GM21526 (cell line): ENCODE measurements around the gene TIAM2.
"Not testable (repeated sequence)": the region's sequence is repeated elsewhere in the genome, so short reads cannot be mapped to it uniquely, and the experiment has no call there.

Experiments
- ATAC-seq: cut with Tn5 transposase; IDR thresholded peaks from one replicate; pipeline ENCODE4 v1.9.1; 2021; ENCODE audit warnings: moderate library complexity; ENCODE audit not compliant: unreplicated experiment, low FRiP score

Gene TIAM2

DNA sequence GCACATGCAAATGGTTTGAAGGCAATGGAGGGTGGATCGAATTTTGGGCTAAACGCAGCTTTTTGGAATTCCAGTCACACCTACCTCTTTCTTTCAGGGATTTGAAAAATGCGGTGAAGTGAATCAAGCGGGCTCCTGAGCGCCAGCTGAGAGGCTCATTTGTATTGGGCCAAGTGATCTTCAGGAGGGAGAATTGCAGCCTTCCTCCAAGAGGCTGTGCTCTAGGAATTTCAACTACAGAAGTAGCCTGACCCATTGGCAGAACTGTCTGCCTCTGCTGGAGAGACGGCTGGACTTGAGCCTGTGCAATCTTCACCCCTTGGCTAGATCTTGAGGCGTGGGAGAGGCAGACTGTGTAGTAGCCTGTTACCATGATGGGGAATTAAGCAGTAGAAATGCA is 5.7 kb upstream of the TIAM2 start:
- no peak for ATAC-seq

DNA sequence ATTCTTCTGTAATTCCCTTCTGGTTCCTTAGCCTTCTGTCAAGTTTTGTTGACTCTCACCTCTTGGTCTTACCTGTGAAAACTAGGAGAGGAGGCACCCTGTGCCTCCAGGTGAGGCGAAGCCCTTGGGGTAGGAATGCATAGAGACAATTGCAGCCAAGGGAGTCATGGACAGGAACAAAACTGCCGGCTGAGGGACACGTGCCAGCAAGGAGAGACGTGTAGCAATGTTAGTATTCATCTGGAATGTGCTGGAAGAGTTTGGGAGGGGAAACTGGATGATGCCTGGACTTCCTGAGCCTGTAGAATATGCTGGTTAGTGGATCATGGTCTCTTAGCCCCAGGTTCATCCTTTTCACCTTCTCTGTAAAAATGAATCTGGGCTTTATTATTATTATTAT is 3.9 kb upstream of the TIAM2 start:
- no peak for ATAC-seq

DNA sequence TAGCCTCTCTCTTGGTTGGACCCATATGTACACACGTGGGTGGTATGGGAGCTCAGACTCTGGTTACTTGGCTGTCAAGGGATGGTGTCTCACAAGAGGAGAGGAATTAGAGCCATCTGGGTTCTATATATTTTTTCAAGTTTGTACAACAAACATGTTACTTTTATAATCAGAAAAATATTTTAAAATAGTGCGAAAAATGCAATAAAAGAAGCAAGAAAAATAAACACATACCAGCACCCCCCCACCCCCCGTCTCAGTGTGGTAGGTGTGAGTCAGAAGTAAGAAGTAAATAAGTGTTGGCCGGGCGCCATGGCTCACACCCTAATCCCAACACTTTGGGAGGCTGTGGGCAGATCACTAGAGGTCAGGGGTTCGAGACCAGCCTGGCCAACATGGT is 2.1 kb upstream of the TIAM2 start:
- ATAC-seq, result no peak

- ATAC-seq, result no peak
Measured at GRCh38 chr6:154993710-154994109, 1.4 kb upstream of the TIAM2 start.

DNA sequence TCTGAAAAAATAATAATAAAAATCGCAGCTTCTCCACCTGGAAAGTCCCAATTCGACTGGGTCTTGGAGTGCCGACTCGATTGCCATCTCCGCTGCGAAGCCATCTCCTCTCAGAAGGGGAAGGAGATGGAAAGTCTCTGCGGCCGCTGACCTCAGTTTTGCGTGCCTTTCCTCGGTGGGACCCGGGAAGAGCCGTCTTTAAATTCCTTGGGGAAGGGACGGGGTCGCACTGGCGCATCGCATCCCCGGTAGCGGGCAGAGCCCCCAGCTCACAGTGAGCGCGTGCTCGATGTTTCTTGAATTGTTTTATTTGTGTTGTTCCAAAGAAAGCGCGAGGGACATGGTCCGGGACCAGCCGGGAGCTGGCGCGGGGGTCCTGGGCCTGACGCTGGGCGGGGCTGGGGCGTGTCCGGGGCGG is 270 bp upstream of the TIAM2 start:
- ATAC-seq, result no peak

DNA sequence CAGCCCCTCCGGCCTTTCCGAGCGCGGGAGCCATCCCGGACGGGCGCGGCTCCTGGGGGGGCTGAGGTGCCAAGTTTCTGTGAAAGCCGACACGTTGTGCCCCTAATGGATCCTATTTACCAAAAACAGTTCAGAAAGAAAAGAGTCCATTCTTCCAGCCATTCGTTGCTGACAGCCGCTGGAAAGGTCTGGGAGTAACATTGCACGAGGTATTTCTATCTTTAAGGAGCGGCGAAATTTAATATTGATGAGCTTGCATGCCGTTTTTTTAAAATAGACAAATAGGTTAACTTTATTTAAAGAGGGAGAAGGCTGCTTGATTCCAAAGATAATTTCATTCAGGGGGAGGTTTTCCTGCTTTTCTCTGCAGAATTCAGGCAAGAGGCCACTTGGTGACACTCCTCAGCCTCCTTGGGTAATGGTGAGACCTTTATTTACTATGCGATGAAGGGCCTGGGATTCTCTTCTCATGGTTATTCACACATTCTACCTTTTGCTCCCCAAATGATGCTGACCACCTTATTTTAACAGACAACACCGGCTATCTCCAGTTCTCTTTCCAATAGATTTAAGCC is 988 bp downstream of the TIAM2 start:
- no peak for ATAC-seq

DNA sequence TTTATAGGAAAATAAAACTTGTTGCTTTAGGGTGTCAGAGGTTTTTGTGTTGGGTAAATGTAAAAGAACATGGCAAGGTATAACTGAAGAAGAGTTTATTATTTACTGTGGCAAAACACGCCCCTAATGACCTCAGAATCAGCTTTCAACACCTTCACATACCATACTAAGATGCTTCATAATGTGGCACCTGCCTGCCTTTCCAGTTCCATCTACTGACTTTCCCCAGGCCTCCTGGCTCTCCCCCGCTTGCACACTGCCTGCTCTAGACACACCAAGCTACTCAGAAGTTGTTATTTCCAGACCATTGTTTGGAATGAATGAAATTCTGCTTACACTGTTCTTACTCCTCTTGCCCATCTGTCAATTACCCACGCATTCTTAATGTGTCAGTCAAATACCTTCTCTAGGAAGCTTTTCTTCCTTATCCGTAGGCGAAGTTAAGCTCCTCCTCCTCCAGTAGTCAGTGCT is 1.8 kb downstream of the TIAM2 start:
- ATAC-seq, result no peak

- ATAC-seq, result no peak
Measured at GRCh38 chr6:154998855-154999254, 3.7 kb downstream of the TIAM2 start.

DNA sequence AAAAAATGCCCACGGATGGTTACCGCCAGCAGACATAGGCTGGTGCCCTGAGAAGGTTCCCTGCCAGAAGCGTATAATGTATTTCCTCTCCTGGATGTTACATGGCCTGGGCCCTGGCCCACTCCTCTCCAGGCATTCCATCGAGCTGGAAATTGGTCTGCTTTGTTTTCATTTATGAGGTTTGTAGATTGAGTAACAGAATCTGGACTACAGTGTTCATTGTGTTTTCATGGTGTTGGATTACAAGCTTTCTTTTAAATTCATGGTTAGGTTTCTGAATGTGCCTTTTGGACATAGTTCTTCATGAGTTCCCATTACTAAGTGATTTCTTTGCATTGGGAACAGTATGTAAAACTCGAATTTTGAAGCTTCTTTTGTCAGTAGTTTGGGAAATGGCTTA is 6.4 kb downstream of the TIAM2 start:
- no peak for ATAC-seq

GRCh38 chr6:155001934-155002333 is 6.8 kb downstream of the TIAM2 start:
- ATAC-seq, result no peak

GRCh38 chr6:155003476-155003875 is 8.4 kb downstream of the TIAM2 start:
- no peak for ATAC-seq

DNA sequence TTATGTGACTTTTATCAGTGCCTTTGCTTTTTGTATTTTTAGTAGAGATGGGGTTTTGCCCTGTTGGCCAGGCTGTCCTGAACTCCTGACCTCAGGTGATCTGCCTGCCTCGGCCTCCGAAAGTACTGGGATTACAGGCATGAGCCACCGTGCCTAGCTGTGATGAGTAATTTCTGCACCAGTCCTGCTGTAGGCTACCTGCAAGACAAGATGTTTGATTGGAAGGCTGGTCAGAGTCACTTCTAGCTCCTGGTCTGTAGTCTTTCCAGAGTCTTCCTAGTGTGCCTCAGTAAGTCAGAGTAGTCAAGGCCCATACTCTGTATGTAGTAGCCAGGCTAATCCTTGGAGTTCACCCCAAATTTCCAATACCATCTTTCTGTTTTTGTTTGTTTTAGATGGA is 8.9 kb downstream of the TIAM2 start:
- ATAC-seq, result no peak

DNA sequence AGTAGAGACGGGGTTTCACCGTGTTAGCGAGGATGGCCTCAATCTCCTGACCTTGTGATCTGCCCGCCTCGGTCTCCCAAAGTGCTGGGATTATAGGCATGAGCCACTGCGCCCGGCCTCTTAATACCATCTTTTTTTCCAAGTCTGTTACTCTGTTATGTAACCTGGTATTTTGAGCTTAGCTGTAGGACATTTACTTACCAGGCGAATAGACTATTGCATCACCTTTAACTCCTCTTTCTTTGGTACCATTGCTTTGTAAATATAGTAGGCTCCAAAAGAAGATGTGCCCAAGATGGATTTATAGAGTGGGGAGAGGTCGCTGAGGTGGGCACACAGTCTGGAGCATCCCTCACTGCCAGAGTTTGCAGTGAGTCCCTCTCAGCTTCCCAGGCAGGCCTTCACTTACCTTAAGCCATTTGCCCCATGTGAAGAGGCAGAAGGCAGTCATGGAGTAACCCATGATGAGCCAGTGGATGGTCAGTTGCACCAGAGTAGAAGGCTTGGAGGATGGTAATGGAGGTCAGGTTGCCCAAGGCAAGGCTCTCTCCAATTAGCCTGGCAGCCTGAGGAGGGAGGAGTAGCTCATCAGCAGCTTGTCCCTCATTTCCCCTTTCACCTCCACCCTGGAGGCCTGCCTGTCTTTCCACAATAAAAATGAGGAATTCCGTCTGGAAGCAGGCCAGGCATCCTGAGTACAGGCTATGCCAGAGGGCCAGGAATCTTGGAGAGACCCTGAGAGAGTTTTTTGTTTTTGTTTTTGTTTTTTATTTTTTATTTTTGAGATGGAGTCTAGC is 9.7 kb downstream of the TIAM2 start:
- ATAC-seq, result no peak

GRCh38 chr6:155008625-155009024 is 13.5 kb downstream of the TIAM2 start:
- ATAC-seq, result no peak

DNA sequence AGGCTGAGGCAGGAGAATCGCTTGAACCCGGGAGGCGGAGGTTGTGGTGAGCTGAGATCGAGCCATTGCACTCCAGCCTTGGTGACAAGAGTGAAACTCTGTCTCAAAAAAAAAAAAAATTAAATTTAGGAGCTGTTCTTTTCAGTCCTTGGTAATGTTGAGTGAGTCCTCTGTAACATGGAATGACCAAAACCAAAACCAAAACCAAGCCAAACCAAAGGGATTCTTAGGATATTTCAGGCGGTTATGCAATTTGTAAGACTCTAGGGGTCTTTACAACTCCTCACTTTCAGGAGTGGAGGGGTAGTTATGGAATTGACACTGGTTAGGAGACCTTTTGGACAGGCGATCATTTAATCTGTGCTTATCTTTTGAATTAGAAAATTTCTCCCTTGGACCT is 15.8 kb downstream of the TIAM2 start:
- no peak for ATAC-seq

DNA sequence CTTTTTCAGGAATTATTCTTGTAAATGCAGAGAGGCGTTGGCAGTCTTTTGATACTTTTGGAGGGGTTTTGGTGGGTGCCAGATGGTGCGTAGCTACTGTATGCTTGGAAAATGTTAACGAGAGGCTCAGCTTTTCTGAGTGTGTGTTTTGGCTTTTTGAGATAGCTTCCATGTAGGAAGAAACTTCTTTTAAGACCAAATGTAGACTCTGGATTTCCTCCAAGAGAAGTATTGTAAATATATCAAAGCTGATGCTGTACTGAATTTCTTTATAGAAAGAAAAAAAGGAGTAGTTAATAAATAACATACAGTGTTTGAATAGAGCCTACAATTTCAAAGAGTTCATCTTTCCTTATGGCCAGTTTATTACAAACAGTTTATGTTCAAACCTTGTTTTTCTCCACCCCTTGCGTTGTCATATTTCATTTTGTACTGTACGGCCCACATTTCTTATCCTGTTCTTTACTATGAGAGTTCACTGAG is 16.7 kb downstream of the TIAM2 start:
- ATAC-seq, result no peak

DNA sequence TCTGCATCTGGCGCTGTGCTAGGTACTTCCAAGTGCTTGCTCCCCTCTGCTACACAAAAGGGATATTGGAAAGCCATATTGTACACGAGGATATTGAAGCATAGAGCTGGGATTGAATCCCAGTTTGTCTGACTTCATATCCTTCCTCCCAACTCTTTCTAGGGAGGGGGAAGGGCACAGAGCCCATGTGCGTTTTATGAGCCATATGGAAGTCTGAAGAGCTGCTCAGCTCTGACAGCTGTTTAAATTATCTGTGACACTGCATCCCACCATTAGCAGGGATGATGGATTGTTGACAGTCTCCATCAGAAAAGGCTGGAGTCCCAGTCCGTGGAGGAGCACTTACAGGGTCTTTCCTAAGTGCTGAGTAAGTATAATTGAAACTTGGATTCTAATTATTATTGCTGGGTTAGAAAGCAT is 18.4 kb downstream of the TIAM2 start:
- no peak for ATAC-seq

DNA sequence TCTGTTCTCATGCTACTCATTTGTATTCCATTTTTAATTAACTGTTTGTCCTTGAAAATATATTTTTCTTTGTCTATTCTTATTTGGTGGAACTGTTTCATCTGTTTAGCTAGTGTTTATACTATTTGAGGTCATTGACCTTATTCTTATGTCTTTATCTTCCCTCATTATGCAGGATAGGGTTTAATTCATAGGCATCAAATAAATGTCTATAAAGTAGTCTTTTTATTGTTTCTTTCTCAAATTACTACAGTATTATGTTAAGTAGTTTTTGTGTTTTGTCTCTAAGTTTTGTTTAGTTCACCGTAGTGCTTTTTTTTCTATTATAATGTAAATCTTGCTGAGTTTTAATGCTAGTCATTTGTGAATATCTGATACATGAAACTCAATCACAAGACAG is 19.0 kb downstream of the TIAM2 start:
- ATAC-seq, result no peak

DNA sequence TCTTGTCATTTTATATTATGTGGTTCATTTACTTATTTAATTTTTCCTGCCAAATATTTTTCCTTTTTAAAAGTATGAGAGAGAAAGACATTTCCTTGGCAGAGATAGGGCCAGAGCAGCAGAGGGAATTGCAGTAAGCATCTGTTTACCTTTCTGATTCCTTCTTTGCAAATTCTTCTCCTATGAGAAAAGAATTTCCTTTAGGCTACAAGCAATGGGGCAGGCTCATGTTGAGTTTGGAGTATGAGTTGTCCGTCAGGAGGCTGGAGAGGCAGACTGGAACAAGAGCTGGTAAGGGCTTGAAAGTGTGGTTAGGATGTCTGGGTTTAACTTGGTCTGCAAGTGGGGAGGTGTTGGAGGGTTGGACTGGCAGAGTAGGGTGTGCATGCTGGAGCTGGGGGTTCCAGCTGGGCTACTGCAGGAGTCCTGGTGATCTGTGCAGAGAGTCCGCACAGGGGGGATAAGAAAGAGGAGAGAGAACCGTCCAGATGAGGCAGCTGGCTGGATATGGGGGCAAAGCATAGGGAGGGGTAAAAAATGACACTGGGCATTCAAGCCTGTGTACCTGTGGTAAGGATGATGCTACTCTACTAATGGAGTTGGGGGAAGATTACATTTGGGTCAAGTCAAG is 19.7 kb downstream of the TIAM2 start:
- ATAC-seq, result no peak

GRCh38 chr6:155018415-155018814 is 23.3 kb downstream of the TIAM2 start:
- ATAC-seq, result not testable (repeated sequence)

DNA sequence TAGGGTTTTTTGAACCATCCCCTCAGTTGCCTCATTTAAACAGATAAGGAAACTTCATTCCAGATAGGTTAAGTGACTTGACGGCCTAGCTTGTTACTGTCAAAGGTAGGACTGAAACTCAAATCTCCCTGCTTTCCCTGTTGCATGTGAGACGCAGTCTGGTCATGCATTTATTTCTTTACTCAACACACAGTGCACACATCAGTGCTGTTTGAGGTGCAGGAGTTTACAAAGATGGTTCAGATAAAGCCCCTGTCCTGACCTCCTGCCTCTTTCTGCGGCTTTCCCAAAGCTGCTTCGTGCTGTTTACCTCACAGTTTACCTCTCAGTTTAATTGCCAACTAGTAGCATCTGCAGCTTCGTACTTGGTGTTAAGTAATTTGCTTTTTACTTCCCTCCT is 26.6 kb downstream of the TIAM2 start:
- ATAC-seq, result no peak

DNA sequence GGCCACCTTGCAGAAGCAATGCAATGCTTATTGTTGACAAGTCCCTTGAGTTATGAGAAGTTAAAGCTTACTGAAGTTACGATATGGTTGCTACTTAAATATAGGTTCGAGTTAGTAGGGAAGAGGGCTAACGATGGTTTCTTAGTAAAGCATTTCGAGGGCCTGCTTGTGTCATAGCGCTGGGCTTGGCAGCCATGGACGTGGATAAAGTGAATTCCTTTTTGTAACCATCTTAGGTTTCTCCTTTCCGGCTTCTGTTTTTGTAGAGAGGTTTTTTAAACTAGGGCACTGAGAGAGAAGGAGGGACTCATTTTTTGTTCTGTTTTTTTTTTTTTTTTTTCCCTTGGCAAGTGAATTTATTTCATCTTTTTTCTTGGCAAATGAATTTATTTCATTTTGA is 27.6 kb downstream of the TIAM2 start:
- no peak for ATAC-seq
